Measurements from ENCODE around the gene ADGRD2.

Gene ADGRD2

GRCh38 chr9:124458441-124458840, 8.2 kb downstream of the ADGRD2 start:
- DNase-seq, result no peak

DNA sequence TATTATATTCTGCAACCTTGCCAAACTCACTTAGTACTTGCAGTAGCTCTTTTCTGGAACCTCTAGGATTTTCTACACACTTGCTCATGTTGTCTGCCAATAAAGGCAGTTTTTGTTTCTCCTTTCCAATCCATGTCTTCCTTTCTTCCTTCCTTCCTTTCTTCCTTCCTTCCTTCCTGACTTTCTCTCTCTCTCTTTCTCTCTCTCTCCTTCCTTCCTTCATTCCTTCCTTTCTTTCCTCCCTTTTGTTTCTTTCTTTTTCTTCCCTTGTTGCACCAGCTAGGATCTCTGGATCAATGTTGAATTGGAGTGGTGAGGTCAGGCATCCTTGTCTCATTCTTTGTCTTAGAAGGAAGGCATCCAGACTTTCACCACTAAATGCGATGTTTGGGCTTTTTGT, 12.5 kb downstream of the ADGRD2 start:
- DNase-seq, result no peak

GRCh38 chr9:124465736-124466135, 15.5 kb downstream of the ADGRD2 start:
- no peak for DNase-seq

- no peak for DNase-seq
Measured at GRCh38 chr9:124467410-124468060, 17.3 kb downstream of the ADGRD2 start.

- DNase-seq, result no peak
Measured at GRCh38 chr9:124468061-124468740, 17.9 kb downstream of the ADGRD2 start.

DNA sequence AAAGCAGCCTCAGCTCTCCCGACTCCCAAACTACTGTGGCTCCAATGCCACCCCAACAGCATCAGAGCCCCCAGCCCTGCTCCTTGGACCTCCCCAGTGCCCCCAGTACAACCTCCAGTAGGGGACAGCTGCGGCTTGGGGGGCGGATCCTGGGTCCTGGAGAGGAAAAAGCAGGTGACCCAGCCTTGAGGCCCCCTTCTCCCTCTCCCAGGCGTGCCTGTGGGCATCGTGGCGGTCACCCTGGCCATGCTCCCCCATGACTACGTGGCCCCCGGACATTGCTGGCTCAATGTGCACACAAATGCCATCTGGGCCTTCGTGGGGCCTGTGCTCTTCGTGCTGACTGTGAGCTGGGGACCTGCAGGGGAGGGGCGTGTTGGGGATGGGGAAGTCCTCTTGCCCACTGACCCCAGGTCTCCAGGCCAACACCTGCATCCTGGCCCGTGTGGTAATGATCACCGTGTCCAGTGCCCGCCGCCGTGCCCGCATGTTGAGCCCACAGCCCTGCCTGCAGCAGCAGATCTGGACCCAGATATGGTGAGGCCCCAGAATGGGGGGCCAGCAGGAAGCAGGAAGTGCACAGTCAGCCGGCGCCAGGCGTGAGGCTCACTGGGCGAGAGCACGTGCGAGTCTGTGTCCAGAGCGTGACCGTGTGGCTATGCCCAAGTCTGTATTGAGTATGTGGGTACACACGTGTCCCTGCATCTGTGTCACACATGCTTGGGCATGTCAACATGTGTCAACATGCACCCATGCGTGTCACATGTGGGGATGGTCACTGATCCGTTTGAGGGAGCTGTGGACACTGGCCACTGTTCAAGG, 19.0 kb downstream of the ADGRD2 start:
- no peak for DNase-seq

DNA sequence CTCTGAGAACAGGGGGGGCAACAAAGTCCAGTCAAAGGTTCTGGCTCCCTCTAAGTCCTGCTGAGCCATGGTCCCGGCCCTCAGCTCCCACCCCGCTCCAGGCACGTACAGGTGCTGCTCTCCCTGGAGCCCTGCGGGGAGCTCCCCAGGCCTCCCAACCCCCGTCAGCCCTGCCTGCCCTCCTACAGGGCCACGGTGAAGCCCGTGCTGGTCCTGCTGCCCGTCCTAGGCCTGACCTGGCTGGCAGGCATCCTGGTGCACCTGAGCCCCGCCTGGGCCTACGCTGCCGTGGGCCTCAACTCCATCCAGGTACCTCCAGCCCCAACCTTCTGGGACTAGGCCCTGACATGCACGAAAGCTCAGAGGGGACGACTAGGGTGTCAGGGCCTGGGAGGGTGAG, 20.1 kb downstream of the ADGRD2 start:
- no peak for DNase-seq

DNA sequence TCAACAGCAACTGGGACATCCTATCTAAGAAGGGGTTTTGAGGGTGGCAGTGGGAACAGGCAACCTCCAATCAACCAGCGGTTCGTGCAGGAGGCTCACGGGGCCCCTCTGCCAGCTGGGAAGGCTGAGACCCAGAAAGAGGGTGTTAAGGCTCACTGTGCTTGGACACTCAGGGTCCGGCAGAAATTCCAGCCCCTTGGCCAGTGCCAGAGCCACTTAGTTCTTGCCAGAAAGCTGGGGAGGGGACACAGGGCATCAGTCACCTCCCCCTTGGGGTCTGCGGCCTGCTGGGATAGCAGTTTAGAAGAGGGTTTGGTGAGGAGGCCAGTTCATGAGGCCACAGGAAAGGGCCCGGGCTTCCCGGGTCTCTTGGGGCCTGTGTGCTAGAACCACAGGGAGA, 20.5 kb downstream of the ADGRD2 start:
- no peak for DNase-seq

GRCh38 chr9:124471761-124472160, 21.5 kb downstream of the ADGRD2 start:
- DNase-seq, result no peak

DNA sequence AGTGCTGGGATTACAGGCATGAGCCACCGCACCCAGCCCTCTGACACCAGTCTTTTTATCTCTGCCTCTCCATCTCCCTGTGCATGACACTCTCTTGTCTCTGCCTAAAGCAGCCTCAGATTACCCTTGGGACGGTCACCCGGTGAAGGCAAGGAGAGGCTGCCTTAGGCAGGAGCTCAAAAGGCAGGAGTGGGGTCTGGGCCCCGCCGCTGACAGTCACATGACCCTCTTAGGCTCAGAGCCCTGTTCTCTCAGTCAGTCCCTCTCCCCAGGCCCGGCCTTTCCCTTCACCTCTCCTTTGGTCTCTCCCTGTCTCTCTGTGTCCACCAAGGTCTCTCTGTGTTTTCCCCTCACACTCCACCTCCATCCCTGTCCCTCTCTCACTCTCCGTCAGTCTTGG, 22.5 kb downstream of the ADGRD2 start:
- no peak for DNase-seq

DNA sequence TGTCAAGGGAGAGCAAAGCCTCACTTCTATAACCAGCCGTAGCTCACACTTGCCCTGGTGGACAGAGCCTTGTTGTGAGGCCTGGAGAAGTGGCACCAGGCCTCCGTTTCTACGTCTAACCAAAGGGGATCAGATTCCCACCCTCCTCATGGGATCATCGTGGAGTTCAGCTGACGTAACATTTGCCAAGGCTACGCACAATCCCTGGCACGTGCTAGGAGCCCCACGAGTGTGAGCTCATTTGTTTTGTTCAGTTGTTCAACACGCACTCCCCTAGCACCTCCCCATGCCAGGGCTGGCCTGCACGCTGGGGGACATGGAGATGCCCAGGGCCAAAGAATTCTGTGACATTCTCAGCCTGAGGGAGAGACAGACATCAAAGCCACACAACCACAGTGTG, 23.1 kb downstream of the ADGRD2 start:
- no peak for DNase-seq

DNA sequence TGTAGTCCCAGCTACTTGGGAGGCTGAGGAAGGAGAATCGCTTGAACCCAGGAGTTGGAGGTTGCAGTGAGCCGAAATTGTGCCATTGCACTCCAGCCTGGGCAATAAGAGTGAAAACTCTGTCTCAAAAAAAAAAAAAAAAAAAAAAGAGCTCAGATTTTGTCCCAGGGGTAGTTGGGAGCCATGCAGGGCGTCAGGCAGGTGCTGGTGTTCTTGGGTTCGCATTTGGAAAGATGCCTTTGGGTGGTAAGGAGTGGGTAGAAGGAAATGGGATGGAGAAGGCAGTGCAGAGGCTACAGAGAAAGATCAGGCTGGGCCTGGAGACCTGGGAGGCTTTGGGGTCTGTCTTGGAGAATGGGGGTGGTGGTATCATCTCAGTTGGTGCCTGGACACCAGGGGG, 23.9 kb downstream of the ADGRD2 start:
- no peak for DNase-seq

GRCh38 chr9:124475158-124475867, 25.1 kb downstream of the ADGRD2 start:
- no peak for DNase-seq

GRCh38 chr9:124475868-124476690, 25.8 kb downstream of the ADGRD2 start:
- no peak for DNase-seq

DNA sequence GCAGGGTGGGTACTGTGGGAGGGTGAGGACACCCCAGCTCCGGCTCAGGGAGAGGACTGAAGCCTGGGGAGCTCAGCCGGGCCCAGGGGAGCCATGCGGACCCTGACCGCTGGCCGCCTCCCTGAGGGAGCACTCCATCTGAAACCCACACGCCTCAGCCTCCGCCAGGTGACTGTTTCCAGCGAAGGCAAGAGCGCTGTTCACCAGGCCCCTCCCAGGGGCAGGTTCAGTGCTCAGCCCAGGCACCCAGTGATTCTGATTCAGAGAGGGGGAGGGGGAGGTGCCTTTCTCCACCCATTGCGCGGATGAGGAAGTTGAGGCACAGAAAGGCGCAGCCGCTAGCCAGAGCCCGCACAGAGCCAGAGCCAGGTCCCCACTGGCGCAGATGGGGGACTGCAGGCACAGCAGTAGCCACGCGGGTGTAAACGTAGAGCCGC, 27.0 kb downstream of the ADGRD2 start:
- no peak for DNase-seq

DNA sequence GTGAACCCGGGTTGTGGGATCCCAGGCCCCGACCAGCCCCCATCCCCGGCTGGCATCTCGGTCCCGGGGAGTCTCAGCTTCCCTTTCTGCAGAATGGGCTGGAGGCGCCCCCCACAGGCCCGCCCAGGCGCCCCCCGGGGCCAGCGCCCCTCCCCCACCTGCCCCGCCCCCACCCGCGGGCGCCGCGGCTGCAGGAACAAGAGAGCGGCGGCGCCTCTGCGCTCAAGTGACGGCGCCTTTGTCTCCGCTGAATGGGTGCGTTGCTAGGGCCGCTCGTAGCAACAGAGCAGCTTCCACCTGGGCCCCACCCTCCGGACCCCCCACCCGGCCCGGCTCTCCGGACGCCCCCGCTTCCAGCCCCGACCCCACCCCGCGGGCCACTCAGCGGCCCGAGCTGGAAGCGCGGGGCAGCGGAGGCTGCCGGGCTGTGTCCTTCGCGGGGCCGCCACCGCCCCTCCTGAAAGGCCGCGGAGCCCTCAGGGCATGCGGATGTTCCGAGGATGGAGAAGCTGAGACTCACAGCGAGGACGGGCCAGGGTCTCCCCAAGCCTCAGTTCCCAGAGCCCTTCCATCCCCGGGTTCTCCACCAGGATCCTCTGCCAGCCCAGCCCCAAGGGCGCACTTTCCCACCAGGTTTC, 27.5 kb downstream of the ADGRD2 start:
- DNase-seq, result no peak

DNA sequence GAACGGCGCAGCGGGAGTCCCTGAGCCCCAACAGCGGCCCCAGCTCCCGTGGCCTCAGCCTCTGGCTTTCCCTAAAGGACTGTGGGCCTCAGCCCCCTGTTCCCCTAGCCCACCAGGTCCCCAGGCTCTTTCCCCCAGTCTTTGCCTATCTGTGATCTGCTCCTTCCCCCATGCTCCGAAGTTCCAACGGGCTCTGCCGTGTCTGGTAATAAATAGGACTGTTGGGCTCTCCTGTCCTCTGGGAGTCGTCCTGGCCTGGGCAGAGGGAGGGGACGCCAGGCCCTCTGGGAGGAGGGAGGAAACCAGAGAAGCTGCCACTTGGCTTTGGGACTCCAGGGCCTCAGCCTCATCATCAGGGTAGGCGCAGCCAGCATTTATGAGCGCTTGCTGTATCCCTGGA, 28.1 kb downstream of the ADGRD2 start:
- no peak for DNase-seq

DNA sequence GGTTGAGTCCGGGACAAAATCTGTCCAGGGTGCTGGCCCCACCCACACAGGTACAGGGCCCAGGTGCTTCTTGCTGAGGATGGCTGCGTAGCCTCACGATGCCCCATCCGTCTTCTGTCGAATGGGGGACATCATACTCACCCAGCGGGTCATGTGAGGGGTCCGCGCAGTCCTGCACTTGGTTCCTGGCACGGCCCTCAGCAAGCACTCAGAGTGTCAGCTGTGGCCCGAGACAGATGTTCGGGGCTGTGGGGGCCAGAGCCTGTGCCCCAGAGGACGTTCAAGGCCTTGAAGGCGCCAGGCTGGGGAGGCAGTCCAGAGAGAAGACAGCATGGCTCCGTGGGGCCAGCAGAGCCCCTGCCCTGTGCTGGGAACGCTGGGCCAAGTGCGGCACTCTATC, 29.1 kb downstream of the ADGRD2 start:
- no peak for DNase-seq

- no peak for DNase-seq
Measured at GRCh38 chr9:124479947-124480620, 29.8 kb downstream of the ADGRD2 start.

DNA sequence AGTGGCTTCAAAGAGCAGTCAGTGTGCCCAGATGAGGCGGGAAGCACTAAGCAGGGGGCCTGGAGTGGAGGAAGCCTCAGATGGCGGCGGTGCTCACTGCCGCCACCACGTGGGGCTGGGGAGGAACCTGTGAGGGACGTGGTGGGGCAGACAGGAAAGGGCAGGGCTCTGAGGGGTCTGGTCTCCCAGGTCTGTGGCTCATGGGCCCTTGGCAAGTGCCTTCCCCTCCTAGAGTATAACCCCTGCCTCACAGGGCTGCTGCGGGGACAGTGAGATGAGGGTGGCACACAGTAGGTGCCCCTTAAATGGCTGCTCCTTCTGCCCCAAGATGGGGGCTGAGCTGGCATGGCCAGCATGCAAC, 30.4 kb downstream of the ADGRD2 start:
- DNase-seq, result no peak

DNA sequence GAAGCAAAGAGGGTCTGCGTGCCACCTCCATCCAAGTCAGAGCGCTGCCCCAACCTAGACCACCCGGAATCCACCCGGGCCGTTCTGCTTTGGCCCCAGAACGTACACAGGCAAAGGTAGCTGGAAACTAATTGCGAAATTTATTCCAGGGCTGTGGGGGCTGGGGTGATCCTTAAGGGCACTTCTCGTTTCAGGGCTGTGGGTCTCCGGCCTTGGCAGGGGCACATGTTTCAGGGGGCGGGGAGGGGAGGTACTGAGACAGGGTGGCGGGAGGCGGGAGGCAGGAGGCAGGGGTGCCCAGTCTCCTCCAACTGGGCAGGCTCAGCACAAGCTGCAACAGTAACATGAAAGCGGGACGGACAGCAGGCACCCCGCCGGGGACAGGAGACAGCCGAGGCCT, 30.9 kb downstream of the ADGRD2 start:
- no peak for DNase-seq
